Measurements from ENCODE around the gene KCTD19. TPM values are rescaled to one million over a fixed set of nuclear protein-coding genes. Genes with fewer than 3 reads are reported as not detected.
"Not testable (repeated sequence)": the region's sequence is repeated elsewhere in the genome, so short reads cannot be mapped to it uniquely, and the experiment has no call there.

KCTD19 gene
- polyA plus RNA-seq, 1 donor (not counting 4 experiments of a cell fraction or from before 2014, with no cell fraction given): not detected

DNA sequence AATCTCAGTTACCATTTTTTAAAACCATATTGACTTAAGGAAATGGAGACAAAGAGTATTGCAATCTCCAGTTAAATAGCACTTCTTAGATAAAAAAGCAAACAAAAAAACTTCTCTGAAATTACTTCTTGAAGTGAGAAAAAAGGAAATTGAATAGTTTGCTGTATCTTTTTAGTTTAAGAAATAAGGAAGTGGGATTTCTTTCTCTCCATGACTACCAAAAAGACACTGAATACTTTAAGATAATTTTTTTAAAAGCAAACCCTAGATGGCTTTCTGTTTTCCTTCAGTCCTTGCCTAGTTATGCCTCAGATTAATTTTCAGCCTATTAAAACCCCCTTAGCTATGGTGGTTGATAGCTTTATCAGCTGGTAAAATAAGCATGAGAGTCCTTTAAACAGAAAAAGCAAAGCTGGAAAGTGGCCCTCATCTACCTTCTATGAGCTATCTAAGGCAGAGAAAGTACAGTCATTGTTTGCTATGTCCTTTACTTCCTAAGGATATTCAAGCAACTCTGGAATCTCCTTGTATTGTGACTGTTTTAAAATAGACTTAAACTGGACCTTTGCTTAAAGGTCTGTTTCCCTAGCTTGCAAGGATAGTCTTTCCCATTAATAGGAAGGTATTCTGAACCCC lies 38.2 kb upstream of the KCTD19 start:
- Histone ChIP-seq H3K4me2 (ENCODE audit: control insufficient read depth, extremely low read depth, insufficient read depth, low read depth, low read length) (no peak overlapping the region), H3K27ac (ENCODE audit: control insufficient read depth, insufficient read depth, low read length) (no peak overlapping the region), H3K4me1 (ENCODE audit: control insufficient read depth, extremely low read depth, insufficient read depth, low read length) (no peaks in the 10 kb centered on the region), H3K9me1 (ENCODE audit: control insufficient read depth, extremely low read depth, insufficient read depth, low read length) (no peaks in the 10 kb centered on the region), H3K36me3 (ENCODE audit: control insufficient read depth in 2 of 2, extremely low read depth in 1 of 2, insufficient read depth in 2 of 2, low read length in 2 of 2) (no peaks in the 10 kb centered on the region), H3K79me2 (ENCODE audit: control insufficient read depth, insufficient read depth, low read length) (no peaks in the 10 kb centered on the region), H3K9me3 (ENCODE audit: control insufficient read depth, low read depth, low read length) (no peaks in the 10 kb centered on the region), H4K20me1 (ENCODE audit: control insufficient read depth, extremely low read depth, insufficient read depth, low read length) (no peaks in the 10 kb centered on the region), H3K4me3 (ENCODE audit: control insufficient read depth in 2 of 3, extremely low read depth in 1 of 3, insufficient read depth in 2 of 3, low read depth in 1 of 3, low read length in 3 of 3) (no peak overlapping the region), H3K9ac (ENCODE audit: control insufficient read depth, extremely low read depth, insufficient read depth, low read length) (no peak overlapping the region), H2AFZ (ENCODE audit: control insufficient read depth, low read length) (no peak overlapping the region), H3K27me3 (ENCODE audit: control insufficient read depth, extremely low read depth, insufficient read depth, low read length) (peaks cover 12% of the 10 kb centered on the region)
- TF ChIP-seq, protein P1, sequence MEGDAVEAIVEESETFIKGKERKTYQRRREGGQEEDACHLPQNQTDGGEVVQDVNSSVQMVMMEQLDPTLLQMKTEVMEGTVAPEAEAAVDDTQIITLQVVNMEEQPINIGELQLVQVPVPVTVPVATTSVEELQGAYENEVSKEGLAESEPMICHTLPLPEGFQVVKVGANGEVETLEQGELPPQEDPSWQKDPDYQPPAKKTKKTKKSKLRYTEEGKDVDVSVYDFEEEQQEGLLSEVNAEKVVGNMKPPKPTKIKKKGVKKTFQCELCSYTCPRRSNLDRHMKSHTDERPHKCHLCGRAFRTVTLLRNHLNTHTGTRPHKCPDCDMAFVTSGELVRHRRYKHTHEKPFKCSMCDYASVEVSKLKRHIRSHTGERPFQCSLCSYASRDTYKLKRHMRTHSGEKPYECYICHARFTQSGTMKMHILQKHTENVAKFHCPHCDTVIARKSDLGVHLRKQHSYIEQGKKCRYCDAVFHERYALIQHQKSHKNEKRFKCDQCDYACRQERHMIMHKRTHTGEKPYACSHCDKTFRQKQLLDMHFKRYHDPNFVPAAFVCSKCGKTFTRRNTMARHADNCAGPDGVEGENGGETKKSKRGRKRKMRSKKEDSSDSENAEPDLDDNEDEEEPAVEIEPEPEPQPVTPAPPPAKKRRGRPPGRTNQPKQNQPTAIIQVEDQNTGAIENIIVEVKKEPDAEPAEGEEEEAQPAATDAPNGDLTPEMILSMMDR (optimal IDR thresholded peaks at IDR 0.05 in 1 of 3, IDR thresholded peaks at IDR 0.05 in 1 of 3, conservative IDR thresholded peaks at IDR 0.05 in 1 of 3; ENCODE audit: extremely low read depth in 1 of 3, insufficient read depth in 2 of 3, low read length in 3 of 3): no peak
- no peak for TF ChIP-seq EZH2 (IDR thresholded peaks at IDR 0.05; ENCODE audit: low read length)
- dilution Hi-C loops (cut with MboI; ENCODE audit: extremely low pct_ligation_motif_present, low sequenced_read_pairs): no loop called here
- DNase-seq (ENCODE audit: low read depth, low spot score) (no peak), FAIRE-seq (no peak)

DNA sequence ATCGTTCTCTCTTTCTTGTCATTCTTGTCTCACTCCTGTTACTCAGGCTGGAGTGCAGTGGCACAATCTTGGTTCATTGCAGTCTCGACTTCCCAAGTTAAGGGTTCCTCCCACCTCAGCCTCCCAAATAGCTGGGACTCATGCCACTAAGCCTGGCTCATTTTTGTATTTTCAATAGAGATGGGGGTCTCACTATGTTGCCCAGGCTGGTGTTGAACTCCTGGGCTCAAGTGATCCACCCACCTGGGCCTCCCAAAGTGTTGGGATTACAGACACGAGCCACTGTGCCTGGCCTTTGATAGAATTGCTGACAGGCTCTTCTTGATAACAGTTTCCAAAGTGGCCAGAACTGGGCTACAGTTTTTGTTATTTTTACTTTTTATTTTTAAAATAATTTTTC lies 34.5 kb upstream of the KCTD19 start:
- no peaks in the 10 kb centered on the region for H3K79me2 ChIP-seq (ENCODE audit: control insufficient read depth, insufficient read depth, low read length)
- H3K36me3 ChIP-seq (ENCODE audit: control insufficient read depth in 2 of 2, extremely low read depth in 1 of 2, insufficient read depth in 2 of 2, low read length in 2 of 2): no peaks in the 10 kb centered on the region
- dilution Hi-C loops (cut with MboI; ENCODE audit: extremely low pct_ligation_motif_present, low sequenced_read_pairs): no loop called here
- no peak overlapping the region for H3K9ac ChIP-seq (ENCODE audit: control insufficient read depth, extremely low read depth, insufficient read depth, low read length)
- no peaks in the 10 kb centered on the region for H4K20me1 ChIP-seq (ENCODE audit: control insufficient read depth, extremely low read depth, insufficient read depth, low read length)
- H3K9me1 ChIP-seq (ENCODE audit: control insufficient read depth, extremely low read depth, insufficient read depth, low read length): no peaks in the 10 kb centered on the region
- H3K4me1 ChIP-seq (ENCODE audit: control insufficient read depth, extremely low read depth, insufficient read depth, low read length): no peaks in the 10 kb centered on the region
- no peak overlapping the region for H3K4me3 ChIP-seq (ENCODE audit: control insufficient read depth in 2 of 3, extremely low read depth in 1 of 3, insufficient read depth in 2 of 3, low read depth in 1 of 3, low read length in 3 of 3)
- H3K4me2 ChIP-seq (ENCODE audit: control insufficient read depth, extremely low read depth, insufficient read depth, low read depth, low read length): no peak overlapping the region
- H3K27me3 ChIP-seq (ENCODE audit: control insufficient read depth, extremely low read depth, insufficient read depth, low read length): peaks cover 12% of the 10 kb centered on the region
- H3K9me3 ChIP-seq (ENCODE audit: control insufficient read depth, low read depth, low read length): no peaks in the 10 kb centered on the region
- no peak overlapping the region for H3K27ac ChIP-seq (ENCODE audit: control insufficient read depth, insufficient read depth, low read length)
- no peak for FAIRE-seq
- no peak for DNase-seq (ENCODE audit: low read depth, low spot score)
- no peak for TF ChIP-seq EZH2 (IDR thresholded peaks at IDR 0.05; ENCODE audit: low read length)
- TF ChIP-seq, protein P1 (optimal IDR thresholded peaks at IDR 0.05 in 1 of 3, IDR thresholded peaks at IDR 0.05 in 1 of 3, conservative IDR thresholded peaks at IDR 0.05 in 1 of 3; ENCODE audit: extremely low read depth in 1 of 3, insufficient read depth in 2 of 3, low read length in 3 of 3): no peak
- no peak overlapping the region for H2AFZ ChIP-seq (ENCODE audit: control insufficient read depth, low read length)

DNA sequence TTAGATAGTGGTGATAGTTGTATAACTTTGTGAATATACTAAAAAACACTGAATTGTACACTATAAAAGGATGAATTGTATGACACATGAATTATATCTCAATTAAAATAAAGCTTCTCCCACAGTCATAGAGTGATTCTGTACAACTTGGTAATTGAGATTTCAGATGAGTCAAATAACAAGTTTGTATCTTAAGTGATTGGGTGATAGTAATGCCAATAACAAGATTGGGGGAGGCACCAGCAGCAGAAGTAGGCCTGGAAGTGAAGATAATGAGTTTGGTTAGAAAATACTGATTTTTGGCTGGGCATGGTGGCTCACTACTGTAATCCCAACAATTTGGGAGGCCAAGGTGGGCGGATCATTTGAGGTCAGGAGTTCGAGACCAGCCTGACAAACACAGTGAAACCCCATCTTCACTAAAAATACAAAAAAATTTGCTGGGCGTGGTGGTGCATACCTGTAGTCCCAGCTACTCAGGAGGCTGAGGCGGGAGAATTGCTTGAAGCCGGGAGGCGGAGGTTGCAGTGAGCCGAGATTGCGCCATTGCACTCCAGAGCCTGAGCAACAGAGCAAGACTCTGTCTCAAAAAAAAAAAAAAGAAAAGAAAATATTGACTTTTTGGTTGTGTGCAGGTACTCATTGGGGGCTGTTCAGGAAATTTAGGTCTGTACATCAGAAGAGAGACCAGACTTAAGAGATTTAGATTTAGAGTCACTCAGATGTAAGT lies 33.2 kb upstream of the KCTD19 start:
- DNase-seq (ENCODE audit: low read depth, low spot score); H3K27ac ChIP-seq (ENCODE audit: control insufficient read depth, insufficient read depth, low read length); H3K4me1 ChIP-seq (ENCODE audit: control insufficient read depth, extremely low read depth, insufficient read depth, low read length); dilution Hi-C loops (cut with MboI; ENCODE audit: extremely low pct_ligation_motif_present, low sequenced_read_pairs); H3K27me3 ChIP-seq (ENCODE audit: control insufficient read depth, extremely low read depth, insufficient read depth, low read length); FAIRE-seq; H3K36me3 ChIP-seq (ENCODE audit: control insufficient read depth in 2 of 2, extremely low read depth in 1 of 2, insufficient read depth in 2 of 2, low read length in 2 of 2); H3K4me3 ChIP-seq (ENCODE audit: control insufficient read depth in 2 of 3, extremely low read depth in 1 of 3, insufficient read depth in 2 of 3, low read depth in 1 of 3, low read length in 3 of 3); H3K9me1 ChIP-seq (ENCODE audit: control insufficient read depth, extremely low read depth, insufficient read depth, low read length); H2AFZ ChIP-seq (ENCODE audit: control insufficient read depth, low read length); H3K9me3 ChIP-seq (ENCODE audit: control insufficient read depth, low read depth, low read length); H3K79me2 ChIP-seq (ENCODE audit: control insufficient read depth, insufficient read depth, low read length); H3K4me2 ChIP-seq (ENCODE audit: control insufficient read depth, extremely low read depth, insufficient read depth, low read depth, low read length); H4K20me1 ChIP-seq (ENCODE audit: control insufficient read depth, extremely low read depth, insufficient read depth, low read length); H3K9ac ChIP-seq (ENCODE audit: control insufficient read depth, extremely low read depth, insufficient read depth, low read length): not testable (repeated sequence)

Data from keratinocyte (primary cell).